ENCODE results near the gene IFT81. TPM values are rescaled to one million over a fixed set of nuclear protein-coding genes. Genes with fewer than 3 reads are reported as not detected.

The IFT81 gene
- total and polyA plus RNA-seq, 2 experiments from 2014 or later, result 17.5 to 22.3 TPM

DNA sequence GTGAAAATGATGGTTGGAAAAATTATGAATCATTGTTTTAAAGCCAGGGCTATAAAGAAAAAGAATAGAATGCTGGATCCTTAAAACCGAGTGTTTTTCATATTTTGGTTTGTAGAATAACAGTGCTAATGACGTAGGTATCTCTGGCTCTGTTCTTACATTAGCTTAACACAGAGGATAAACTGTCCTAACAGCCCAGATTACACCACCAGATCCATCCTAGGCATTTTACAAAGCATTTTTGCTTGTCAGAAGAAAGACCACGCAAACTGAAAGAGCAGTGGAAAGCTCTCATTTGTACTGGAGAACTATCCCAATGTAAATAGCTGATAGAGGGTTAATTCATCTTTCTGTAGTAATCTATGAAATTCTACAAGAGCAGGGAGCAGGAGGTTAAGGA is 13.6 kb downstream of the IFT81 start:
- Mint-ChIP-seq H3K27ac (no peak overlapping the region), H3K27me3 (ENCODE audit: insufficient read depth, low read depth, poor library complexity) (no peaks in the 10 kb centered on the region), H3K4me1 (no peaks in the 10 kb centered on the region), H3K36me3 (ENCODE audit: low read depth) (peaks cover 7% of the 10 kb centered on the region; the same call in 2 of the 3 replicates), H3K9me3 (no peaks in the 10 kb centered on the region), H3K4me3 (no peak overlapping the region)
- Histone ChIP-seq H3K79me2 (replicated peaks; ENCODE audit: insufficient read depth) (no peaks in the 10 kb centered on the region), H3K9me2 (ENCODE audit: insufficient read depth) (no peaks in the 10 kb centered on the region), H3K36me3 (ENCODE audit: insufficient read depth) (peaks cover 9% of the 10 kb centered on the region; the same call in 1 of the 2 replicates), H3K4me3 (no peak overlapping the region), H2AFZ (no peak overlapping the region), H4K20me1 (replicated peaks; ENCODE audit: insufficient read depth) (no peaks in the 10 kb centered on the region), H3K4me1 (ENCODE audit: insufficient read depth) (no peaks in the 10 kb centered on the region), H3K27me3 (ENCODE audit: insufficient read depth) (no peaks in the 10 kb centered on the region), H3K4me2 (no peak overlapping the region), H3F3A (replicated peaks; ENCODE audit: low read depth) (no peaks in the 10 kb centered on the region), H3K27ac (ENCODE audit: low read depth) (no peak overlapping the region)
- DNase-seq (ENCODE audit: low spot score), result no peak
- TF ChIP-seq ZNF114 (CRISPR knock-in tag; IDR thresholded peaks at IDR 0.05) (no peak), CREB1 (CRISPR knock-in tag; IDR thresholded peaks at IDR 0.05; ENCODE audit: low read depth) (no peak), ZNF331 (CRISPR knock-in tag; IDR thresholded peaks at IDR 0.05; ENCODE audit: low read depth) (no peak), EZH2 (IDR thresholded peaks at IDR 0.05; ENCODE audit: low read depth, unreplicated experiment) (no peak), POLR2AphosphoS5 (IDR thresholded peaks at IDR 0.05; ENCODE audit: low read depth) (no peak), STAT1 (IDR thresholded peaks at IDR 0.05; ENCODE audit: unreplicated experiment) (no peak), EZH2phosphoT487 (IDR thresholded peaks at IDR 0.05; ENCODE audit: unreplicated experiment) (no peak), JUNB (IDR thresholded peaks at IDR 0.05; ENCODE audit: unreplicated experiment) (no peak), ZNF462 (CRISPR knock-in tag; IDR thresholded peaks at IDR 0.05) (no peak), NANOG (IDR thresholded peaks at IDR 0.05; ENCODE audit: borderline replicate concordance) (no peak)
- TF ChIP-seq, protein P1, sequence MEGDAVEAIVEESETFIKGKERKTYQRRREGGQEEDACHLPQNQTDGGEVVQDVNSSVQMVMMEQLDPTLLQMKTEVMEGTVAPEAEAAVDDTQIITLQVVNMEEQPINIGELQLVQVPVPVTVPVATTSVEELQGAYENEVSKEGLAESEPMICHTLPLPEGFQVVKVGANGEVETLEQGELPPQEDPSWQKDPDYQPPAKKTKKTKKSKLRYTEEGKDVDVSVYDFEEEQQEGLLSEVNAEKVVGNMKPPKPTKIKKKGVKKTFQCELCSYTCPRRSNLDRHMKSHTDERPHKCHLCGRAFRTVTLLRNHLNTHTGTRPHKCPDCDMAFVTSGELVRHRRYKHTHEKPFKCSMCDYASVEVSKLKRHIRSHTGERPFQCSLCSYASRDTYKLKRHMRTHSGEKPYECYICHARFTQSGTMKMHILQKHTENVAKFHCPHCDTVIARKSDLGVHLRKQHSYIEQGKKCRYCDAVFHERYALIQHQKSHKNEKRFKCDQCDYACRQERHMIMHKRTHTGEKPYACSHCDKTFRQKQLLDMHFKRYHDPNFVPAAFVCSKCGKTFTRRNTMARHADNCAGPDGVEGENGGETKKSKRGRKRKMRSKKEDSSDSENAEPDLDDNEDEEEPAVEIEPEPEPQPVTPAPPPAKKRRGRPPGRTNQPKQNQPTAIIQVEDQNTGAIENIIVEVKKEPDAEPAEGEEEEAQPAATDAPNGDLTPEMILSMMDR (conservative IDR thresholded peaks at IDR 0.05; ENCODE audit: low read depth in 2 of 2), result no peak
- TF ChIP-seq, protein P2, sequence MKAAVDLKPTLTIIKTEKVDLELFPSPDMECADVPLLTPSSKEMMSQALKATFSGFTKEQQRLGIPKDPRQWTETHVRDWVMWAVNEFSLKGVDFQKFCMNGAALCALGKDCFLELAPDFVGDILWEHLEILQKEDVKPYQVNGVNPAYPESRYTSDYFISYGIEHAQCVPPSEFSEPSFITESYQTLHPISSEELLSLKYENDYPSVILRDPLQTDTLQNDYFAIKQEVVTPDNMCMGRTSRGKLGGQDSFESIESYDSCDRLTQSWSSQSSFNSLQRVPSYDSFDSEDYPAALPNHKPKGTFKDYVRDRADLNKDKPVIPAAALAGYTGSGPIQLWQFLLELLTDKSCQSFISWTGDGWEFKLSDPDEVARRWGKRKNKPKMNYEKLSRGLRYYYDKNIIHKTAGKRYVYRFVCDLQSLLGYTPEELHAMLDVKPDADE (IDR thresholded peaks at IDR 0.05), result no peak
- no peak for ATAC-seq

All from GM23338 (cell line).